Globus pallidus (tissue), 1 donor: ENCODE results near the gene EBP.

ENCODE experiments used
- DNase-seq: peaks from one replicate; pipeline ENCODE4 v3.0.0-alpha.2; 2015; ENCODE audit warnings: low spot score

EBP gene

DNA sequence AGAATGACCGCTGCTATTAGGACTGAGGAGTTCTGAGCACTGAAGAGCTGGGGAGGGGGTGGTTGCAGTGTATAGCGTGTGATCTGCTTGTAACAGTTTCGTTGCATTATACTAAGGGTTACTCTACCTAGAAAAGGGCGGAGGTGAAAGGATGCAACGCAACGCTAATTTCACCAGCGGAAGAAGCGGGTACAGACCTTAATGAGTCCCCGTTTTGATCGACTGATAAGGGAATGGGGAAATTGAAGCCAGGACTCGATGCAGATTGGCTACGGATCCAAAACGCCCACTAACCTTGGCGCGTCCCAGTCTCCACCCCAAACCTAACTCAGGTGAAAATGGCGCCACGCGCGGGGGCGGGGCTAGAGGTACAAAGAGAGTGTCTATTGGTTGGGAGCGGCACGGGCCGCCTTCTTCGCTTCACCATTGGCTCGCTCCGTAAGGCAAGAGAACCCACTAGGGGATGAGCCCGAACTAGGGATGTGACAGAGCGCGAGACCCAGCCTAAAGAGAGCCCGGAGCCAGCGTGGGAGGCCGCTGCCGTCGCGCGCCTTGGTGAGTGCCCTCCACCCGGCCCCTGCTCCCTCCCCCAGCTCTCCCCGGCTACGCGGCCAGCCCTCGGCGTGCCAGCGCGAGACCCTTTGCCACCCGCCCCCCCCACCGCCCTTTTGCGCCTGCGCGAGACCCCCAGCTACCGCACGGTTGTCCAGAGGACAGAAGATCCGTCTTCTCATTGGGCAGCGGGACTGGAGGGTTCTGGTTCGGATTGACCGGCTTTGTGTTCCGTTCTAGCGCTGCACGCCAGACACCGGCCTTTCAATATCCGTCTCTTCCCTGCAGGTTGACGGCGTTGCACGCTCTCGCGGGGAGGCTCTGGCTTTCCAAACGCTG is at the start of gene EBP:
TSS of gene EBP (plus strand) at position 456 of the 891 bp plus-strand sequence. CDS start 1,964 bp downstream, outside the sequence.
- peak; percentile 73 for DNase-seq

DNA sequence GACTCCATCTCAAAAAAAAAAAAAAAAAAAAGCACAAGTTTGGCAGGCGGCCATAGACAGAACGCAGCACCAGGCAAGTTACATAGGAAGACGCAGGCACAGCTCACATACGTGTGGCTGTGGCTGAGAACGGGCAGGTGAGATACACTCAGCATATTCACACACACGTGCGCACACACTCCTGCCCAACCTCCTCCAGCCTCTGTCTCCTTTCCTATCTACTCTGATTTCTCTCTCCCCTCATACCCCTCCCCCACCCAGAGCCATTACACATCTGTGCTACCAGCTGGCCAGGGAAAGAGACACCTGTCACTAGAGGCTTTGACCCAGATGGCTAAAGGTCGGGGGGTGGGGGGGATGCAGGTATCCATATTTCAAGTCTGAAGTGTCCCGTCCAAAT is 49.4 kb upstream of the EBP start:
- DNase-seq = no peak

DNA sequence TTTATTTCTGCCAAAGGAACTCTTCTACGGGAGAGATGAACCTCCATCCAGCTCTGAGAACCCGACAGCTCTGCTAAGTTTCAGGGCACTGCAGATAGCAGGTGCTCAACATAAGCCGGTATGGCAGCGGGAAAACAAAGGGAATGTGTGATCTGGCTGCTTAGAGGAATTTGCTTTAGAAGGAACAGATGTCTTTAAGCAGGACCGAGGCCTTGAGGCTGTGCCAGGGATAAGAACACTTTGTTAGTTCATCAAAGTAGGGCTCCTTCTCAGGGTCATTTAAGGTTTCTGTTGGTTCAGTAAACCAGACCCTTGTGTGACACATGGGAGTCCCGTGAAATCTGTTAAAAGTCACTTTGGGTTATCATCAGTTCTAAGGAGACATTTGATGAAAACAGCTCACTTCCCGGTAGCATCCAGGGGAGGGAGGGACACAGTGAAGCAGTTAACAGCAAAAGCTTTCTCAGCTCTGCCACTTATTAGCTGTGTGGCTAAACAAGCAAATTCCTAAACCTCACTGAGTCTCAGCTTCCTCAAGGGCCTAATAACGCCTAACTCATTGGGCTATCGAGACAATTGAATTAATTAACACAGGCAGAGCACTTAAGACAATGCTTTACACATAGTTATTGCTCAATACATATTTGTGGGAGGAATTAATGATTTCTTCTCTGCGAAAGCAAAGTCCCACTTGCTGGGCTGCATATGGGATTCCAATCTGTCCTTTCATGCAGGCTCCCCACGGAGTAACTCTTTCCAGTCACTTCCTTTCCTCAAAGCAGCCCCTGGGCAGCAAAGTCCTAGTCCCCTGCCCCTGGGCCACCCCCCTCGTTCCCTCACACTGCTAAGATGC is 48.5 kb upstream of the EBP start:
- DNase-seq = no peak

DNA sequence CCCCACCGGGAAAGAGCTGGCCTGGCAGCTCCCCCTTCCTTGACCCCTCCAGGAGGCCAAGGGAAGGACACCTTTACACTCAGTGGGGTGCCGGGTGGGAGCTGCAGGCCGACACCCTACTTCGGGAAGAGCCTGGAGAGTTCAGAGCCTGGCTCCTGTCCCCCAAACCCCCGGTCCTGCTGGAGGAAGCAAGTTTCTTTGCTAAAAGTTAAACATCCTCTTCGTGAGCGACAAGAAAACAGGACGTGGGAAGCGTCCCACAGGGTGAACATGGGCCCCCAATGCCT is 48.0 kb upstream of the EBP start:
- DNase-seq = no peak

DNA sequence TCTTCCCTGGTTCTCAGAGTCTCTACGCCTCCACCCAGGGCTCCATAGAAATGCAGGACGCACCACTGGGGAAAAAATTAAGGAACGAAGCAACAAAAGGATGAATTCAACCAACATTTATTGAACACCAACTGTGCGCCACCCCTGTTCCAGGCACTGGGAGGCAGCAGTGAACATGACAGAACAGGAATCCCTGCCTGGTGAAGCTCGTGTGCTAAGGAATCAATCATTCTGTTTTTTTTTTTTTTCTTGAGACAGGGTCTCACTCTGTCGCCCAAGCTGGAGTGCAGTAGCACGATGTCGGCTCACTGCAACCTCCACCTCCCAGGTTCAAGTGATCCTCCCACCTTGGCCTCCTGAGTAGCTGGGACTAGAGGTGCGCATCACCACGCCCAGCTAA is 47.5 kb upstream of the EBP start:
- no peak for DNase-seq

DNA sequence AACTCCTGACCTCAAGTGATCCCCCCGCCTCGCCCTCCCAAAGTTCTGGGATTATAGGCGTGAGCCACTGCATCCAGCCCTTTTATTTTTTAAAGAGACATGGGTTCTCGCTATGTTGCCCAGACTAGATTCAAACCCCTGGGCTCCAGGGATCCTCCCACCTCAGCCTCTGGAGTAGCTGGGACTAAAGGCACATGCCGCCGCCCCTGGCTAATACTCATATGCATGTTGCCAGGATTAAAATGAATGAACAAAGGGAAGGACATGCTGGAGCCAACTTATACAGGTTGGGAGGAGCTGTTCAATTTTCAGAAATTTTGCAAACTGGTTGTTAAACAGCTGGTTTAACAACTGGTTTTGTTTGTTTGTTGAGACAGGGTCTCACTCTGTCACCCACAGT is 47.0 kb upstream of the EBP start:
- no peak for DNase-seq

DNA sequence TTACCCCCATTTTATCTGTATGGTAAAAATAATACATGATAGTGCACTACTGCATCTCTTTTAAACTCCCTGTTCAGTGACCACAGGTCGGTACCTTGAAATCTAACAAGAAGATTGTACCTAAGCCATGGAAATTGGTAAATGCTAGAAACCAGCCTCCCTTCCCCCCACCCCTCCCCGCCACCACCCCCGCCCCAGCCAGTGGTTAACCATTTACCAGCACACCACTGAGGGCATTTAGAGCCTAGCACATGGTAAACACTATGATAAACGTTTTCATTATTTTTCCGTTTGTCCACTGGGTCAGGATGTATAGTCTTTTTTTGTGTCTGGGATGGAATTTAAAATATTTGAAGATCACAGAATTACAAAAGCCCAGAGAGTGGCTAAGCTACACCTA is 46.3 kb upstream of the EBP start:
- no peak for DNase-seq

DNA sequence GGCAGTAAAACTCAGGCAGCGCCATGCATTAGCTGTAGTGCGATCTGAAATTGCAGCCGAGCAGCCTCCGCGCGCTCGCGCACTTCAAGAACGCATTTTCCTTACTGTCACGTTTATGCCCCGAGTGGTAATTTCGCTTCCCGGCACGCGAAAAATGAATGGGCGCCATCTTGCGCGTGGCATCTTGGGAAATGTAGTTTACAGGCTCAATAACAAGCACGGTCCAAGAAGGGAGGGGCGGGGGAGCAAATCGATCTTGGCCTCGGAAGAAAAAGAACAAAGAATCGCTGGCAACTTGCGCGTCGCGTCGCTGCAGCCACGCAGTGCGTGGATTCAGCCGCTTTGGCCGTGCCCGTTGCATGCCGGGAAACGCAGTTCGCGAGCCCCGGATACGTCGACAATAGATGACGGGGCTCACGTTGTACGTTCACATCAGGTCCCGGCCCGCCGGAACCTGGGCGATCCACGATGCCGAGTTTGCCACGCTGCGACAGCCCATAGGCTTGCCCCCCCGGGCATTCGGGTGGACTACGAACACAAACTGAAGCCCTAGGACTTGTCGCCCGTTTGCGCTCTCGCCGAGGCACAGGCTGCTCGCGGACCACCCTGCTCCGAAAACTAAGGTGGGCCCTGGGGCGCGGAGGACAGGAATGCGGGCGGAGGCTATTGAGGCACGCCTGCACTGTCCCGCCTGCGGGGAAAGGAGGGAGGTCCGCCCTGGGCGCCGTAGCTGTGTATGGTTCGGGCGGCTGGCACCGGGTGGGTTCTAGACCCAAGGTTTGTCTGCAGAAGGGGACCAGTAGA is 45.6 kb upstream of the EBP start, which contains the start of gene FTSJ1:
TSS of gene FTSJ1 (plus strand) at position 426 of the 804 bp plus-strand sequence. CDS start 1,849 bp downstream, outside the sequence.
- peak; percentile 93 for DNase-seq

DNA sequence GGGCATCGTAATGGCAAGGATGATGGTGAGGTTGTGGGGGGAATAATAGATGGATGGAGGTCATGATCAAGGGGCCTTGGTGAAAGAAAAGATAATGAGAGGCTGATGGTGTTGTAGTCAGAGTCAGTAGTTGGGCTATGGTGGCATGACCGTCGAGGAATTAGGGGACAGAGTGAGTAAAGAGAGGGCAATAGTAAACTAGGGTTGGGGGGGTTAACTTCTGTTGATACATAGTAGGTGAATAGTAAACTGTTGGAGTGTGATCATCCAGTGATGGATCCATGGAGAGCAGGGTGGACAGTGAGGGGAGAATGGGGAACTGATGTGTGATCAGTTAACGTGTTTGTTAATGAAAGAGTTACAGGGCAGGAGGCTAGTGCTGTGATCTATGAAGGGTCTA is 44.7 kb upstream of the EBP start:
- no peak for DNase-seq

DNA sequence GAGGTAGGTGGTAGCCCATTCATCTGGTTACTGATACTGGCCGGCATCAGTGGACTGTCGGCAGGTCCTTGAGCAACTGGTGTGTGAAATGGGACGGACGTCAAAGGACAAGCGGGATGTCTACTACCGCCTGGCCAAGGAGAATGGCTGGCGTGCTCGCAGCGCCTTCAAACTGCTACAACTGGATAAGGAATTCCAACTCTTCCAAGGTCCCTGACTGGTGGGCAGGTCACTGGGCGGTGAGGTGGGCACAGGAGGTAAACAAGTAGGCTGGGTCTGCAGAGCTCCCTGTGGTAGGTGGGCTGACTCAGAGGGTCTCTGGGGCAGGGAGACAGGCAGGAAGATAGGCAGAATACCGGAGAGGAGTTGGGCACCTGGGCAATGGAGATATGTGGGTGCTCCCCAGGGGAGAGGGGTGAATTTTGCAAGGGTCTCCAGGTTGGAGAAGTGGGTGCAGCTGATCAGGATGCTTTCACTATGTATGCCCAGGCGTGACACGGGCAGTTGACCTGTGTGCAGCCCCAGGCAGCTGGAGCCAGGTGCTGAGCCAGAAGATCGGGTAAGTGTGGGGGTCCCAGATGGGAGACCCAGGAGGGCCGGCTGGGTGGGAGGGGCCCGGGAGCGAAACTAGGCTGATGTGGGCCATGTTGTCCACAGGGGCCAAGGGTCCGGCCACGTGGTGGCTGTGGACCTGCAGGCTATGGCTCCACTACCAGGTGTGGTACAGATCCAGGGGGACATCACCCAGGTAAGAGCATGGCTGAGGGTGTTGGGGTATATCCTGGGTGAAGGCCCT is 43.5 kb upstream of the EBP start:
- no peak for DNase-seq

DNA sequence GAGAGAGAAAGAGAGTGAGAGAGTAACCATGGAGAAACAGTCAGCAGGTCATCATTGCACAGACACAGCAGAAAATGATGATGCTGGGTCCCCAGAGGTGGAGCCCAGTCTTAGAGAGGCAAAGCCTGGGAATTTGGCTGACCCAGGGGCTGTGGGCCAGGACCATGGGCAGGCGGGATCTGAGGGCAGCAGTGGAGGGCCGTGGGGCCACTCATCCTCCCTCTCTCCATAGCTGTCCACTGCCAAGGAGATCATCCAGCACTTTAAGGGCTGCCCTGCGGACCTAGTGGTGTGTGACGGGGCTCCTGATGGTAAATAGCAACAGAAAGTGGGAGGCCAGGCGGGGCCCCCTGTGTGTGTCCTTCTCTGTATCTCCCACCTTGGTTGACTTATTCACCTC is 42.8 kb upstream of the EBP start:
- no peak for DNase-seq

DNA sequence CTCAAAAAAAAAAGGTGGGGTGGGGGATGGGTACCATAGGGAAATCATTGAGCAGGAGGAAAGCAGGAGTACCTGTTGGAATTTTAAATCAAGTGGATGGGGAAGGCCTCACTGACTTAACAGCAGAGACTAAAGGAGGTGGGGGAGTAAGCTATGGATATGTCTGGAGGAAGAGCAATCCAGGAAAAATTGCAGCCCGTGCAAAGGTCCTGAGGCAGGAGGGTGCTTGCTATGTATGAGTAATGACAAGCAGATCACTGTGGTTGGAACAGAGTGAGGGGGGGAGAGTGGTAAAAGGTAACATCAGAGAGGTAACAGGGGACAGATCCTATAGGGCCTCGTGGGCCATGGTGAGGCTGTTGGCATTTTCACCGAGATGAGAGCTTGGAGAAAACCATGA is 41.5 kb upstream of the EBP start:
- DNase-seq = no peak

DNA sequence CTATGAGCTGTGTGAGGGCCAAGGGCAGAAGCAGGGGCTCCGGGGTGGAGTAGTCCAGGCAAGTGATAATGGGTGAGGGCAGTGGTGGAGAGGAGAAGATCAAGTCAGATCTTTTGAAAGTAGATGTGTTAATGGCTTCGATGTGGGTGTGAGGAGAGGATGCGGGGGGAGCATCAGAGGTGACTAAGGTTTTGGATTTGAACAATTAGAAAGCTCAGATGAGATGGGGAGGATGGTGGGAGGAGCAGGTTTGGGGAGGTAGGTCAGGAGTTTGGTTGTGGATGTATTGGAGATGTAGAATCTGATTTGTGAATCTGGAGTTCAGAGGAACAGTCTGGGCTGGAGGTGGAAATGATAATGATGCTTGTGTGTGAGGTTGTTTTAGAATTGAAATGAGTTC is 41.0 kb upstream of the EBP start:
- no peak for DNase-seq

DNA sequence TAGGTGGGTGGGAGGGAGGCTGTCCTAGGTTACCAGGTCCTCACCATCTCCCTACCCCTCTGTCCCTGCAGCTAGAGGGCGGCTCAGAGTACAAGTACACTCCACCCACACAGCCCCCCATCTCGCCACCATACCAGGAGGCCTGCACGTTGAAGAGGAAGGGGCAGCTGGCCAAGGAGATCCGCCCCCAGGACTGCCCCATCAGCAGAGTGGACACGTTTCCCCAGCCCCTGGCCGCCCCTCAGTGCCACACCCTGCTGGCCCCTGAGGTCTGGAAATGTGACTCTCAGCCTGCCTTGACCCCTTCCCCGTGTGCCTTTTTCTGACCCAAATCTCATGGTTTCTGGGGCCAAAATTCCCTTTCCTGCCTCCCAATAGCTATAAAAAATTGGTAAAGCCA is 39.1 kb upstream of the EBP start:
- DNase-seq = no peak

DNA sequence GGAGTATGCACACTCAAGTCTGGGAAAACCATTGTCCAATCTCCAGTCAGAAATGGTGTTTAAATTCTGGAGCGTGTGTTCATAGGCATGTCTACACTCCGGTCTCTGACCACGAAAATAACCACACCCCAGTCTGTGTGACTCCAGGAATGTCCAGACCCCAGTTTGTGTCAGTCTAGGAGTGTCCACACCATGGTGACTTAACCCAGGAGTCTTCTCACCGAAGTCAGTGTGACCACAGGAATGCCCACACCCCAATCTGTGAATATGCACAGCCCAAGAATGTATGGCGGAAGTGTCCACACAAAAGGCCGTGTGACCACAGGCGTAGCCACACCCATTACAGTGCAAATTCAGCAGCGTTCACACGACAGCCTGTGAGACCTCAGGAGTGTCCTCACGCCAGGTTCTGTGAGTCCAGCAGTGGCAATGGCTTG is 34.2 kb upstream of the EBP start:
- DNase-seq = no peak

DNA sequence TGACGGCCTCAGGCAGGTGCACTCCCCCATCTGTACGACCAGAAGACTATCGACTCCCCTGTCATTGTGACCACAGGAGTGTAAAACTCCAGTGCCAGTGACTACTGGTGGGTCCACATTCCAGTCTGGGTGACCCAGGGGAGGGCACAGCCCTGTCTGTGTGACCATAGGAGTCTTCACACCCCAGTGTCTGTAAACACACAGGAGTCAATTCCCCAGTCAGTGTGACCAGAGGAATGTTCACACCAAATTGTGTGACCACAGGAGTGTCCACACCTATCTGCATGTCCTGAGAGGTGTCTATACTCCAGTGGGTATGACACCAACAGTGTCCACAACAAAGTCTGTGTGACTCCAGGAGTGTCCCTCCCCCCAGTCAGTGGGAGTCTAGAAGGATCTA is 33.6 kb upstream of the EBP start:
- no peak for DNase-seq

DNA sequence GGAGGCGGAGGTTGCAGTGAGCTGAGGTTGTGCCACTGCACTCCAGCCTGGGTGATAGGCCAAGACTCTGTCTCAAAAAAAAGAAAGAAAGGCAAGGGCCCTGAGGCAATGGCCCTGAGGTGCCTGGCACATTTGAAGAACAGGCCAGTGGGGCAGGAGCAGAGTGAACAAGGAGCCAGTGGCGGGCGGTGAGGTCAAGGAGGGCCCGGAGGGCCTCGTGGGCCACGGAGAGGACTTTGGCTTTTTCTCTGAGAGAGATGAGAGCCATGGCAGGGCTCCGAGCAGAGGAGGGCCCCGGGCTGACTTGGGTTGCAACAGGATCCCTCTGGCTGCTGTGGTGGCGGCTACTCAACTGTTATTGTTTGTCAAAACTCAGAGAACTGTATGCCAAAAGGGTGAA is 32.3 kb upstream of the EBP start:
- DNase-seq = no peak

DNA sequence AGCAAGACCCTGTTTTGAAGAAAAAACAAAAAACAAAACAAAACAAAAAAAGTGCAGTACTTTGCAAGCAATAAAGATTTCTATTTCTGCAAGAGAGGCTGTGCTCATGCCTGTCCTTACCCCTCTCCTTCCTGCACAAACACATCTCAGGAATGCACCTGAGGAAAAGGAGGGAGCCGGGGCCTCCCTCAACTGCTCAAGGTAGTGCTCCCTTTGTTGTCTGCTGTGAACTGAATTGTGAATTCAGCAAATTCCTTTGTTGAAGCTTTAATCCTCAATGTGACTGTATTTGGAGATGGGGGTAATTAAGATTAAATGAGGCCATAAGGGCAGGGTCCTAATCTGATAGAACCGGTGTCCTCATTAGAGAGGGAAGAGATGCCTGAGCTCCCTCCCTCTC is 31.7 kb upstream of the EBP start:
- DNase-seq = no peak

DNA sequence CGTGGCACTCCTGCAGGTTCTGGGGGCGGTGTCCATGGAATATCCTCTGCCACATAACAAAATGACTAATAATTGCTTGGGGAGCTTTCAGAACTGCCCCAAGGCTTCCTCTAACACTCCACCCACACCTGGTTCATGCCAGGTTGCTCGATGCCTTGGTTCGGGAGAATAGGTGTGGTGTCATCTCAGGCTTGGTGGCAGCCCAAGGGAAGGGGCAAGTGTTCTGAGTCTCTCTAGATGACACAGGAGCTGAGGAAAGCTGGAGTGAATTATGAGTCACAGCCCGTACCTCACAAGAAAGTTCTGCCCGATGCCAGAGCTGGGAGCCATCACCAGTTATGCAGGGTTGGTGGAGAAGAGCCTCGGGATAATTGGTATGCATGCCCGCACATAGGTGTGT is 30.9 kb upstream of the EBP start:
- no peak for DNase-seq

DNA sequence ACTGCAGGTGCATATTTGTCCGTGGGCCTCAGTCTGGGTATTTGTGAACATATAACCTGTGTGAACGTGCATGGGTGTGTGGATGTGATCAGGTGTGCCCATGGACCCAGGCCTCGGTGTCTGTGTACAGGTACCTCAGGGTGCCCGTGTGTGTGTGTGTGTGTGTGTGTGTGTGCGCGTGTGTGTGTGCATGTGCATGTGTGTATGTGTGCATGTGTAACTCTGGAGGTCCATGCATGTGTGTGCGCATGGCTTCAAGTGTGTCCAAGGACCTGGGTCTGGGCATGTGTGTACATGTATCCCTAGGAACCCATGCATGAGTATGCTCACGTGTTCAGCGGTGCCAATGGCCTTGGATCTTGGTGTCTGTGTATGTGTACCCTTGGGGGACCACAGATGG is 29.8 kb upstream of the EBP start:
- DNase-seq = no peak

DNA sequence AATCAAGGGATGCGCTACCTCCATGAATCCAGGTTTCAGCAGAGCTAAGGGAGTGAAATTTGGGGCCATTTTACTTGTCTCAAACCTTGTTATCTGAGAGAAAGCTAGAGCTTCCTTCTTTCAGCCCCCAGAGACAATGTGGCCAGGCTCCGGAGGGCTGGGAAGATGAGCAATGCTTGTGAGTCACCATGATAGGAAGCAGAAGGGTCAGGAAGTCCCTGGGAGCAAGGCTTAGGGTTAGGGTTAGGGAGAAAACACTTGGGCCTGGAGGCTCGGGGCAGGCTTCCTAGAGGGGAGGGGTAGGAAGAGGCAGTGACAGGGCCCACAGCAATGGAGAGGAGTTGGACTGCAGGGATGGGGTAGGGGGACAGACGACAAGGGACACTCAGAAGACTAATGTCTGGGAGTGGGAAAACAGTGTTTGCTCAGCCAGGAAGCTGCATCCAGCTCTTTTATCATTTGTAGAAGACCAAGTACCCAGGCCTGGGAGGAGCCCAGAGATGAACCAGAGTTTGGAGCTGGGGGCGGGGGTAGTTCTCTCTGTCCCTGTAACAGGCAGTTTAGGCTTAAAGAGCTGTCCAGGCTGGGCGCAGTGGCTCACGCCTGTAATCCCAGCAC is 29.2 kb upstream of the EBP start:
- DNase-seq = no peak
